HepG2 (cell line): ENCODE data around the gene SCARF1. TPM values are rescaled to one million over a fixed set of nuclear protein-coding genes. Genes with fewer than 3 reads are reported as not detected.

Experiments used
- CREM ChIP-seq, 2 experiments: sonication (generic) in 1 of 2; formaldehyde crosslinking in 1 of 2; IDR thresholded peaks; 2 replicates each; pipeline versions ENCODE4 v1.4.0 to v1.6.1; 2016 to 2020; ENCODE audit warnings: antibody characterized with exemption in 1 of 2, mild to moderate bottlenecking in 1 of 2, missing genetic modification reagents in 1 of 2
- GTF3A ChIP-seq: sonication (generic); formaldehyde crosslinking; conservative IDR thresholded peaks from 2 replicates; pipeline ENCODE4 v1.4.0; 2020; ENCODE audit warnings: mild to moderate bottlenecking, missing genetic modification reagents
- KDM1A ChIP-seq: IDR thresholded peaks from 2 replicates; pipeline ENCODE4 v1.6.1; 2016; ENCODE audit warnings: missing compliant biosample characterization
- MATR3 ChIP-seq: sonication (generic); formaldehyde crosslinking; IDR thresholded peaks from 2 replicates; pipeline ENCODE4 v1.4.0; 2020; ENCODE audit warnings: missing genetic modification reagents
- TEAD3 ChIP-seq: optimal IDR thresholded peaks from 2 replicates; pipeline ENCODE3; 2016; ENCODE audit warnings: borderline replicate concordance
- UBTF ChIP-seq: sonication (generic); formaldehyde crosslinking; IDR thresholded peaks from 2 replicates; pipeline ENCODE4 v1.4.0; 2020; ENCODE audit warnings: mild to moderate bottlenecking, missing genetic modification reagents
- ZHX2 ChIP-seq, 2 experiments: sonication (generic) in 1 of 2; formaldehyde crosslinking in 1 of 2; IDR thresholded peaks; 2 replicates each; pipeline versions ENCODE4 v1.6.1 to v1.9.0; 2014 to 2022; ENCODE audit warnings: antibody characterized with exemption in 1 of 2, borderline replicate concordance in 1 of 2, inconsistent platforms in 1 of 2, low read depth in 1 of 2, missing genetic modification reagents in 1 of 2
- ZNF232 ChIP-seq: sonication (generic); formaldehyde crosslinking; IDR thresholded peaks from 2 replicates; pipeline ENCODE4 v1.4.0; 2020; ENCODE audit warnings: missing genetic modification reagents, borderline replicate concordance
- ZNF317 ChIP-seq: sonication (generic); formaldehyde crosslinking; IDR thresholded peaks from 2 replicates; pipeline ENCODE4 v1.5.0; 2020; ENCODE audit warnings: mild to moderate bottlenecking, missing genetic modification reagents
- ZNF609 ChIP-seq: sonication (generic); formaldehyde crosslinking; IDR thresholded peaks from 2 replicates; pipeline ENCODE4 v1.4.0; 2020; ENCODE audit warnings: mild to moderate bottlenecking, missing genetic modification reagents, borderline replicate concordance
- ZNF691 ChIP-seq: sonication (generic); formaldehyde crosslinking; IDR thresholded peaks from 2 replicates; pipeline ENCODE4 v1.4.0; 2020; ENCODE audit warnings: missing genetic modification reagents, low read depth, mild to moderate bottlenecking, borderline replicate concordance
- ZNF747 ChIP-seq: sonication (generic); formaldehyde crosslinking; IDR thresholded peaks from 2 replicates; pipeline ENCODE4 v1.8.1; 2023; ENCODE audit warnings: missing genetic modification reagents, mild to moderate bottlenecking, borderline replicate concordance
- ZNF775 ChIP-seq: sonication (generic); formaldehyde crosslinking; IDR thresholded peaks from 2 replicates; pipeline ENCODE4 v1.4.0; 2020; ENCODE audit warnings: missing genetic modification reagents, mild to moderate bottlenecking, moderate library complexity, borderline replicate concordance
- ZNF850 ChIP-seq: sonication (generic); formaldehyde crosslinking; conservative IDR thresholded peaks from 2 replicates; pipeline ENCODE4 v1.9.0; 2021; ENCODE audit warnings: mild to moderate bottlenecking, missing genetic modification reagents
- polyA plus RNA-seq, 8 experiments: library from polyadenylated mRNA; depleted of rRNA in 3 of 8; stranded (reverse) in 7 of 8; unstranded in 1 of 8; fragments of >200 nt; fragmentation: Illumina TruSeq in 4 of 8; extraction: Trizol in 4 of 8; gene quantifications; 2 replicates each; pipeline versions ENCODE4 v1.2.1 to v1.2.3, GENCODE V29; 2011 to 2016; ENCODE audit warnings: low read depth in 4 of 8, missing spikeins in 1 of 8, mixed read lengths in 1 of 8; ENCODE audit not compliant: insufficient read depth in 1 of 8
- total RNA-seq, 5 experiments: library from RNA; depleted of rRNA; stranded (reverse); fragments of >200 nt; fragmentation: Illumina TruSeq; extraction: Trizol; gene quantifications; 2 replicates each; pipeline ENCODE4 v1.2.3, GENCODE V29; 2016; ENCODE audit warnings: low read depth in 1 of 5

Gene SCARF1
- total and polyA plus RNA-seq, 2 of the 13 experiments (the other 11 are each of a cell fraction or from before 2014, with no cell fraction given) = 0.24 to 0.71 TPM

- TF ChIP-seq ZNF609 (CRISPR knock-in tag) (peak; percentile 64; the same call in 1 of the 2 replicates), MATR3 (CRISPR knock-in tag) (no peak), ZNF775 (no peak), ZHX2 (IDR thresholded peaks at IDR 0.05; ENCODE audit: low read depth) (0 out of 2 replicates have a peak, but pooled peaks have one; percentile 39), ZHX2 (CRISPR knock-in tag; IDR thresholded peaks at IDR 0.05; ENCODE audit: borderline replicate concordance) (no peak), ZNF747 (CRISPR knock-in tag) (0 out of 2 replicates have a peak, but pooled peaks have one; percentile 19), KDM1A (CRISPR knock-in tag) (0 out of 2 replicates have a peak, but pooled peaks have one; percentile 8), ZNF850 (no peak), ZNF232 (CRISPR knock-in tag) (no peak), GTF3A (CRISPR knock-in tag) (no peak), ZNF317 (0 out of 2 replicates have a peak, but pooled peaks have one; percentile 19), TEAD3 (CRISPR knock-in tag) (peak; percentile 94), ZNF691 (CRISPR knock-in tag) (no peak; the same call in 1 of the 2 replicates), UBTF (CRISPR knock-in tag) (peak; percentile 43), CREM (IDR thresholded peaks at IDR 0.05) (peak; percentile 46; the same call in 1 of the 2 replicates), CREM (CRISPR knock-in tag; IDR thresholded peaks at IDR 0.05) (no peak)
These were observed 47.6 kb downstream of the SCARF1 start (continued) for GRCh38 chr17:1597861-1598342.
